Measurements from ENCODE around the gene HMMR.
"Not testable (repeated sequence)": the region's sequence is repeated elsewhere in the genome, so short reads cannot be mapped to it uniquely, and the experiment has no call there.

Gene HMMR

GRCh38 chr5:163505368-163506094 is 45.1 kb downstream of the HMMR start, which contains the start of gene MAT2B:
Gene MAT2B (plus strand): TSS chr5:163505619. CDS start chr5:163505687, 68 bp downstream.
- peak; percentile 85 to 95 (median 91) for DNase-seq (ENCODE audit: low read depth in 2 of 3, low spot score in 1 of 3)

DNA sequence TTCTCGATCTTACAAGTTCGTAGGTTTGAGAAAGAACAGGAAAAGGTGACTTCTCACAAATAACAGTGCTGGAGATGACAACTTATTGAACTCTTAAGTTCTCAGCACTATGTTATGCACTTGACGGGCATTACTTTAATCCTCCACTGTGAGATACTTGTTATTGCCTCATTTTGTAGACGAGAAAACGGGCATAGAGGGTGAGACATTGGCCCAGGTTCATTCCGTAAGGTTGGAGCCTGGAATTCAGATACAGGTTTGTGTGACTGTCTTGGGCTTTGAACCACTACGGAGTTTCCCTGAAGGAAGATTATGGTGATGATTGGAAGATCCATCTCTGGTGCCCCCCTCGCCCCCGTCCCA is 45.6 kb downstream of the HMMR start:
- no peak for DNase-seq (ENCODE audit: low read depth in 2 of 3, low spot score in 1 of 3)

DNA sequence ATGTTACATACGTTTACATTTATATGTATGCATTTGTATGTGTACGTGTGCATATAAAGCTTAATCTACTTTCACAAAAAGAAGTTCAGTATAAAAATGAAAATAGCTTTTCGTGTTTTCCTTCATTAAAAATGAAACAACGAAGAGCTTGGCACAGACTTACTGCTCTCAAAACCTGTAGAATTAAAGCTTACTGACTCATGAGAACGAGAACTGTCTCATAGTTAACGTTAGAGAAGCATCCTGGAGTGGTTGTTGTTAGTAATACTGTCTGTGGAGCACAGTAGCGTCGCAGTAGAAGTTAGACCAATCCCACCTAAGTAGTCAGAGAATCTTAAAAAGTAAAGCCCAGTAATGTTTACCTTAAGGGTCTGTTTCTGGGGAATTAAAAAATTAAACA is 46.3 kb downstream of the HMMR start:
- DNase-seq (ENCODE audit: low read depth in 2 of 3, low spot score in 1 of 3) = no peak

DNA sequence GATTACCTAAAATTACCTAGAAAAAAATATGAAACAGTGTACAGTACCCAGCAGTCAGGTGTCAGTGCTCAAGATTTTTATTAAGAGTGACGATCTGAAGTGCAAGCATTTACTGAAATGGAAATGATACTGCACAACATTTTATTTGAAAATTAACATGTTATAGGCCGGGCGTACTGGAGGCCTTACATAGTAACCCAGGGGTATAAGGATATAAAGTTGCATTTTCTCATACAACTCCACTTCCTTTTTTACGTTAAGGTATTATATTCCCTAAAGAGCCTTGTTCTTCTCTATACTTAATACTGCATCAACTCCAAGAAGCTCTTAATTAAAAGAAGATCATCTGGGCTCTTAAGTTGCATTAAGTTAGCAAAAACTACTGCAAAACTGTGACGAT is 48.3 kb downstream of the HMMR start:
- DNase-seq (ENCODE audit: low read depth in 2 of 3, low spot score in 1 of 3) = no peak

DNA sequence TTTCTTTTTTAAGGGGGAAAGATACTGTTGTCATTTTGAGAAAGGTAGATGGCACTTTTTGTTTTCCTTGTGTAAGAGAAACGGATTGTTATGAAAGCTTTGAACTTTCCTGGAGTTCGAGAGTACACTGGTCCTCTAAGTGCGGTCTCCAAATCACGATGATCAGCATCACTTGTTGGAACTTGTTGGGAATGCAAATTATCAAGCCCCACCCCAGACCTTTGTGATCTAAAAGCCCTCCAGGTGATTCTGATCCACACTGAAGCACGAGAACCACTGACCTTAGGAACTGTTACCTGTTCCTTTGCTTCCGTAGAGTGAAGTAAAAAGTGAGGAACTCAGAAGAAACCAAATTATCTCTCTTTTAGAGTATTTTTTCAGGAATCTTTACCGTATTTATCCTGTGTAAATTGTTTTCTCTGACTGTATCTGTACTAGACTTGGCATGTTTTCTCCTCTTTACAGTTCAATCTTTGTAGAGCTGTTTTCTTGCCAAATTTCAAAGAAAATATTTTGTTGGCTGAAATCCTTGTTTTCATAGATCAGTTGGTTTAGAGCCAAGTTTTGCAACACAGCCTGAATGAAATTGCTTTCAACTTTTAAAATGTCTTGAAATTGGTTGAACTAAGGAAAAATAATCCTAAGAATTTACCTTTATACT is 49.0 kb downstream of the HMMR start:
- DNase-seq (ENCODE audit: low read depth in 2 of 3, low spot score in 1 of 3) = no peak

DNA sequence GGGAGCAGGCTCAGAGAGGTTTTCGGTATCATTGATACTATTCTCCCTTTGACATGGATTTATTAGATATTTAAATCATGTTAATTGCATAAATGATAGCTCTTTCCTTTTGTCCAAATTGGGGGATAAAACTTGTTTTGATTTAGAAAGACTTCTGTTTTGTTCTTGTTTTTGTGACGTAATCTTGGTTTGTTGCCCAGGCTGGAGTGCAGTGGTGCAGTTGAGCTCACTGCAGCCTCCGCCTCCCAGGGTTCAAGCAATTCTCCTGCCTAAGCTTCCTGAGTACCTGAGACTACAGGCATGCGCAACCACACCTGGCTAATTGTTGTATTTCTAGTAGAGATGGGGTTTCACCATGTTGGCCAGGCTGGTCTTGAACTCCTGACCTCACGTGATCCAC is 52.1 kb downstream of the HMMR start:
- no peak for DNase-seq (ENCODE audit: low read depth in 2 of 3, low spot score in 1 of 3)

DNA sequence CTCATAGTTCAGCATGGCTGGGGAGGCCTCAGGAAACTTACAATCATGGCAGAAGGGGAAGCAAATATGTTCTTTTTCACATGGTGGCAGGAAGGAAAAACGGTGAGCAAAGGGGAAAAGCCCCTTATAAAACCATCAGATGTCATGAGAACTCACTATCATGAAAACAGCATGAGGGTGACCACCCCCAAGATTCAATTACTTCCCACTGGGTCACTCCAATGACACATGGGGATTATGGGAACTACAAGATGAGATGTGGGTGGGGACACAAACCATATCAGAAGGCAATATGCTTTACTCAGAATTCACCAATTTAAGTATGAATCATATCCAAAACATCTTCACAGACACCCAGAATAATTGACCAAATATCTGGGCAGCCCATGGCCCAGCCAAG is 64.7 kb downstream of the HMMR start:
- DNase-seq (ENCODE audit: low read depth in 2 of 3, low spot score in 1 of 3) = no peak

DNA sequence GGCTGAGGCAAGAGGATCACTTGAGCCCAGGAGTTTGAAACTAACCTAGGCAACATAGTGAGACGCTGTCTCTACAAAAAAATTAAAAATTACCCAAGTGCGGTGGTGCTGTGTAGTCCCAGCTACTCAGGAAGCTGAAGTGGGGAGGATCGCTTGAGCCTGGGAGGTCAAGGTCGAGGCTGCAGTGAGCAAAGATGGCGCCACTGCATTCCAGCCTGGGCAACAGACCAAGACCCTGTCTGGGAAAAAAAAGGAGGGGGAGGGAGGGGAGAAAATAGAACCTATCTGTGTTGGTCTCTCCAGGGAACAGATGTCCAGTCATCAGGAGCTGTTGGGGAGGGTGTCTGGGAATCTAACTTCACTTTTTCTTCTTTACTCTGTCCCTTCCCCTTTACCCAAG is 69.3 kb downstream of the HMMR start:
- DNase-seq (ENCODE audit: low read depth in 2 of 3, low spot score in 1 of 3) = no peak

DNA sequence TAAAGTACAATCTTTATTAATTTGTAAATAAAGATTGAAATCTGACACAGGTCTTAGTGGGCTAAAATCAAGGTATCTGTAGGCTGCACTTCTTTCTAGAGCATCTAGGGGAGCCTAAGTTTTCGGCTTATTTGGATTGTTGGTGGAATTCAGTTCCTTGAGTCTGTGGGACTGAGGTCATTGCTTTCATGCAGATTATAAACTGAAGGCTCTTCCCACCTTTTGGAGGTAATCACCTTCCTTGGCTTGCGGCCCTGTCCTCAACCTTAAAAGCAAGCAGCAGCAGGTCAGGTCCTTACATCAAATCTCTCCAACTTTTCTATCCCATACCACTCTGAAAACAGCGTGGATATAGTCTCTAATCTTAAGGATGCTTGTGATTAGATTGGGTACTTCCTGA is 70.8 kb downstream of the HMMR start:
- DNase-seq (ENCODE audit: low read depth in 2 of 3, low spot score in 1 of 3) = no peak

DNA sequence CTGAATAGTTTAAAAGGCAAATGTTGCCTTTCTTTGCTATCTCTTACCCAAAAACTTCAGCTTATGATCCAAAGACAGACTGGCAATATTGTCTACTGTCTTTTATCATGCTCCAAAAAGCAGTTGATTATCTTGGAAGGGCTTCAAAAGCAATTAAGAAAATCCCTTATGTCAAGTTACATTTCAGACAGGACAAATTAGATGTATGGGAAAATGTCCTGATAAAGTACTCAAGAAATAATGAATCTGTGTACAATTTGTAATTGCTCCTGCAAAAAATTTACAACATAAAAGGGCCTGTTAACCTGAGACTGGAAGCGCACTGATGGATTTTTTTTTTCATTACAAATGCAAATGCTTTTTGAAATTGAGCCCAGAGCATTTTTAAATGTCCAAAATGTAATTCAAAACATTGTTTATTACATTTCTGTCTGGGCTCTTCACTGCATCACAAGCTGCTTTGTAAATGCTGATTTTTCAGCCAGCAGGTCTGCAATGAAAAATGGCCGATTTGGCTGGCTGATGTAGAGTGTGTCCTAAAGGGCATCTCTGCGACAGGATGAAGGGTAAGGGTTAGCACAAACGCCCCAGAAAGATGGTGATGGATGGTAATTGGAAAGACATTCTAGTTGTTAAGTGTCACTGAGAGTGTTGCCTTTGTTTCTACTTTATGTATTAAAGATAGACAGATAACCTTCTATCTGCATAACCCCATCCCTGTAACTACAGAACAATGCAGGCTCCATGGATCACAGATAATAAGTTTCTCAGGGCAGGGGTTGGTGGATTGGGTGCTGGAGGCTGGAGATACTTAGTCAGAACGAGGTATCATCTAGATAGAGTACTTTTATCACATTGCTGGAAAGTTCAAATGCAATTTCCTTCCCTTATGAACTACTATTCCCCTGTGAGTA is 72.0 kb downstream of the HMMR start:
- DNase-seq (ENCODE audit: low read depth in 2 of 3, low spot score in 1 of 3) = no peak

- DNase-seq (ENCODE audit: low read depth in 2 of 3, low spot score in 1 of 3) = no peak
Observed at GRCh38 chr5:163533223-163533622, 72.8 kb downstream of the HMMR start.

DNA sequence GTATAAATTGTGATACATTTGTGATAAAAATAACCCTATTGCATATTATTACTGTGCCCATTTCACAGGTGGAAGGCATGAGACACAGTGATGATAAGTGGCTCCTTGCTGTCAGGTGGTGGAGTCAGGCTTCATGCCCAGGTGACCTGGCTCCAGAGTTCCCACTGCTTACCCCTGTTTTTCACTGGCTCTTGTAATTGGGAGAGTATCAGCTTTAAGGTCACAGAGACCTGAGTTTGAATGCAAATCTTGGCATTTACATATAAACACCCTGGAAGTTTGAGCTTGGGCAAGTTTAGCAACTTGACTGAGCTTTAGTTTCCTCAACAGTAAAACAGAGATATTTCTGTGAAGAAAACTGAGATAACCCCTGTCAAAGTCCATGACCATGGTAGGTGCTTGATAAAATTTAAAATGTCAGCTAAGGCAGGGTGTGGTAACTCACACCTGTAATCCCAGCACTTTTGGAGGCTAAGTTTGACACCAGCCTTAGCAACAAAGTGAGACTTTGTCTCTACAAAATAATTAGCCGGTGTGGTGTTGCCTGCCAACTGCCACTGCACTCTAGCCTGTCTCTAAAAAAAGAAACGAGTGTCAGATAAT is 74.2 kb downstream of the HMMR start:
- no peak for DNase-seq (ENCODE audit: low read depth in 2 of 3, low spot score in 1 of 3)

- DNase-seq (ENCODE audit: low read depth in 2 of 3, low spot score in 1 of 3) = no peak
Observed at GRCh38 chr5:163535290-163535689, 74.9 kb downstream of the HMMR start.

GRCh38 chr5:163536442-163536841 is 76.0 kb downstream of the HMMR start:
- DNase-seq (ENCODE audit: low read depth in 2 of 3, low spot score in 1 of 3) = not testable (repeated sequence)

DNA sequence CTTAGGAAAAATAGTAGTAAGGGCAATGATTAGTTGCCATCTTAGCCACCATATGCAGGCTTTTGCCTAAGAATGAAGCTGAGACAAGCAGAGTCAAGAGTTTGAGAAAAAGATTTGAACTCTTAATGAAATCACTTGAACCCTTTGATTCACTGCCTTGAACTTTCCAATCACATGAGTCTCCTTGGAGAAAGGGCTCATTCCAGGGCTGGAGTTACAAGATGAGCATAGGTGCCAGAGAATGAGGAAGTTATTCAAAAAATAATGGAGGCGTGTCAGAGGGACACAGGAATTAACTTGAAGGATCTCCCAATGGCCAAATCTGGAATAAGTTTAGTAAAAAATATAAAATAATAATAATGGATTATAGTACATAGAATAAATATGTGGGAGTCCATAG is 80.3 kb downstream of the HMMR start:
- DNase-seq (ENCODE audit: low read depth in 2 of 3, low spot score in 1 of 3) = no peak
